HG03565 (cell line): Measurements from ENCODE around the gene KIF23.
"Not testable (repeated sequence)": the region's sequence is repeated elsewhere in the genome, so short reads cannot be mapped to it uniquely, and the experiment has no call there.

ENCODE experiments used
- ATAC-seq: cut with Tn5 transposase; IDR thresholded peaks from one replicate; pipeline ENCODE4 v1.9.1; 2021; ENCODE audit warnings: mild to moderate bottlenecking, moderate library complexity; ENCODE audit not compliant: unreplicated experiment

Gene KIF23

DNA sequence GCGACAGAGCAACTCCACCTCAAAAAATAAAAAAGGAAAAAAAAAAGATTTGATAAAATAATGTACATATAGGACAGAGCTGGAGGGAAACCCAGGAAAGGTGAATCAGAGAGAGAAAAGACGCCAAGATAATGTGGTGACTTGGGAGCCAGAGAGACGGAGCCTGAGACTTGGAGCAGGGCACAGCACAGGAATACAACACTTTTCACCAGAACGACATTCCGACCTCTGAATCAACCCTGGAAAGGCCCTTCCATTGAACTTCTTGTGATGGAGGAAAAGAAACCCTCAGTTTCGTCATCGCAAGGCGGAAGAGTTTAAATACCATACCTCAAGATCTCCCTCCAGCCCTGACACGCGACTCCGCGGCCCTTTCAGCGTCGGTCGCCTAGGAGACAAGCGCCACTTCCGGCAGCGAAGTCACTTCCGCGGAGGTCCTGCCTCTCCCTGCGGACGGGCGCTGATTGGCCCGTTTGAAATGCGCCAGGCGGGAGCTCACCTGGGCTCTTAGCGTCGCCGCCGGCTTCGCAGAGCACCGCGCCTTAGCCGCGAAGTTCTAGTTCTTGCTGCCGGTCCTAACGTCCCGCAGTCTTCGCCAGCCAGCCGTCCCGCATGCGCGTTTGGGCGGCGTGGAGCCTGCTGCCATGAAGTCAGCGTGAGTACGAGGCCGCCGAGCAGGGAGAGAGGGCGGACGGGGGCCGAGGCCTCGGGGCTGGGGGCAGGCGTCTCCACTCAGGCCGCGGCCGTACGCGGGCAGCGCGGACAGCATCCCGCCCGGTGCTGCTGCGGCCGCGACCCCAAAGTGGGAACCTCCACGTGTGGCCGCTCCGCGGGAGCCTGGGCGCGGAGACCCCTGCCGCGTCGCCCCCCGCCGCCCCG, at the start of gene KIF23:
Gene KIF23, plus strand, starts transcription at position 528 of the 879 bp plus-strand sequence. Its CDS starts 117 bp downstream, at position 645.
- peak; percentile 86 for ATAC-seq

GRCh38 chr15:69367236-69367635, 46.9 kb upstream of the KIF23 start:
- no peak for ATAC-seq

GRCh38 chr15:69369631-69370030, 44.5 kb upstream of the KIF23 start:
- no peak for ATAC-seq

DNA sequence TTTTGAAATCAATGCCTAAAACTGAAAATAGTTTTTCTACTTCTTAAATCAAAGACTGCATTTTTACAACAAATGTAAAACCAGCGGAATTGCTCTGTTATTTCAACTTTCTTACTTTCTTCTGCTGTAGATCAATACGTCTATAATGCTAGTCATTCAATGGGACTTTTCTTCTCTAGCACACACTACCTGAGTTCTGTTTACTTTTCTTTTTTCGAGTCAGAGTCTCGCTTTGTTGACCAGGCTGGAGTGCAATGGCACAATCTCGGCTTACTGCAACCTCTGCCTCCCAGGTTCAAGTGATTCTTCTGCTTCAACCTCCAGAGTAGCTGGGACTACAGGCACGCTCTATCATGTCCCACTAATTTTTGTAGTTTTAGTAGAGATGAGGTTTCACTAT, 40.7 kb upstream of the KIF23 start:
- ATAC-seq: no peak

DNA sequence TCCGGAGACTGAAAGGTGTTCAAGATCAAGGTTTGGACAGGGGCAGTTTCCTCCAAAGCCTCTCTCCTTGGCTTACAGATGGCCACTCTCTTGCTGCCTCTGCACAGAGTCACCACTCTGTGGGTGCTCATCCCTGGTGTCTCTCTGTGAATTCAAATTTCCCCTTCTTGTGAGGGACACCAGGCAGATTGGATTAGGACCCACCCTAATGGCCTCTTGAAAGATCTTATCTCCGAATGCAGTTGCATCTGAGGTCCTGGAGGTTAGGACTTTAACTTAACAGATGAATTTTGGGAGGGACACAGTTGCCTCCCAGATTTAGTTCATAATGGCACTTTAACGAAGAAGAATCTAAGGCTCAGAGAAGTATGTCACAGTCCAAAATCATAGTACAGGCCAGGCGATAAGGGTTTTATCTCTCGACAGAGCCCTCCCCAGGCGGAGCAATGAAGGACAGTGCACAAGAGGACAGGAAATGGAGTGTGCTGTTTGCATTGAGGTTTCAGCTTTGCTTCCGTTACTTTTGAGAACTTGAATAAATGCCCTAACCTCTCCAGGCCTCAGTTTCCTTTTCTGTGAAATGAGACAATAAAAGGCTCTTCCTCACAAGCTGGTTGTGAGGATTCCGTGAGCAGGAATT, 38.9 kb upstream of the KIF23 start:
- ATAC-seq: no peak

- ATAC-seq: no peak
Measured at GRCh38 chr15:69377216-69377970, 36.8 kb upstream of the KIF23 start.

- ATAC-seq: no peak
Measured at GRCh38 chr15:69380100-69380725, 33.9 kb upstream of the KIF23 start.

DNA sequence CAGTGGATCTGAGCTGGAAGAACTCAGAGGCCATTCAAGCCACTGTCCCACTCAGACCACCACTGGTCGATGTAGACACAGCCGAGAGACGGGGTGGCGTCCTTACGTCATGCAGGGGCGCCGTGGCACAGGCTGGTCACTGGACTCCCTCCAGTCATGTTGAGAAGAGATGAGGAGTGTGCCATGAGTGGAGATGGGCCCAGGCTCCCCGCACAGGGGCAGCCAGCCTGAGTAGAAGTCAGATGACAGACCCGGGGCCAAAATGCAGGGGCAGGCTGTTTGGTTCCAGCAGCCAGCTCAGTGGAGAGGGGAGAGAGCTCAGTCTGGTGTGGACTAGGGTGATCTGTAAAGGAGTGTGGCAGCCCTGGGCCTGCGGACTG, 33.4 kb upstream of the KIF23 start:
- ATAC-seq: no peak

DNA sequence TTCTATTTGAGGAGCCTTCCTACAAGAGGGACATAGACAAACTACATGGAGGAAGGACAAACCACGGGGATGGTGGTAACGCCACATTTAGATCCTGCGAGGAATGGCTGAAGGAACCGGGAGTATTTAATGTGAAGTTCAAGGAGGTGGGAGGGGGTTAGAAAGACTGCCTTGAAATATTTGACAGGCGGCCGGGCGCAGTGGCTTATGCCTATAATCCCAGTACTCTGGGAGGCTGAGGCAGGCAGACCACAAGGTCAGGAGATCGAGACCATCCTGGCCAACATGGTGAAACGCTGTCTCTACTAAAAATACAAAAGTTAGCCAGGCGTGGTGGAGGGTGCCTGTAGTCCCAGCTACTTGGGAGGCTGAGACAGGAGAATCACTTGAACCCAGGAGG, 32.0 kb upstream of the KIF23 start:
- not testable (repeated sequence) for ATAC-seq

GRCh38 chr15:69384066-69384465, 30.1 kb upstream of the KIF23 start:
- not testable (repeated sequence) for ATAC-seq

DNA sequence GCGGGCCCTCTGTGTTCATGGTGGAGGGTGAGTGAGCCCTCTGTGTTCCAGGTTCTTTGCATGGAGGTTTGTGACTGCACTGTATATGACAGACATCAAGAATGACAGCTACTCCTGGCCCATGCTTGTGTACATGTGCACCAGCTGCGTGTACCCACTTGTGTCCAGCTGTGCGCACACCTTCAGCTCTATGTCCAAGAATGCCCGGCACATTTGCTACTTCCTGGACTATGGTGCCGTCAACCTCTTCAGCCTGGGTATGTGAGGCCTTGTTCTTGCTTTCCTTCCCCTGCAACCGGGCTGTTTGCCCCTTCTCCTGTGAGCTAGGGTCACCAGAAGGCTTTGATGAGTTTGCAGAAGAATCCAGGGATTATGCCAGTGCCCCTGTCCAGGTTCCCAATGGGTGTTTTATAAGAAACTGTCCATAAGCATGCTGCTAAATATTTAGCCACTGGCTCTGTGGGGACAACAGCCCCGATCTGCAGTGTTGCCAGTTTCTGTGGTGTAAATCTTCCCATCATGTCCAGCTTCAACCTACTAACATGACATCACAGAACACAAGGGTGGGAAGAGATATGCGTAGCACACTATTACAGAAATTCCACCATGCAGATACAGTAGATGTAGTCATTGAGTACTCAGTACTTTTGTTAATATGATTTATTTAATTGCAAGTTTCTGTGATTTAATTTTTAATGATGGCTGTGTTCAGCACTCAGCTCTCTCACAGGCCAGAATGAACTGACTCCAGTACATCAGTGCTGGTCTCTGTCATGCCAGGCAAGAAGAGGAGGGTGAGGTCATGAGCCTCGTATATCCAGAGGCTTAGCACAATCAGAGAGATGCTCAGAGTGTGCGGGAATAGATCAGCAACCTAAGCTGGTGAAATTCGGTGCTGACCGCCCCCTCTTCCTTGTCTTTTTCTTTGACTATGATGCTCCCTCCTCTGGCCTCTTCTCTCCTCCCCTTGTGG, 29.2 kb upstream of the KIF23 start:
- ATAC-seq: no peak

DNA sequence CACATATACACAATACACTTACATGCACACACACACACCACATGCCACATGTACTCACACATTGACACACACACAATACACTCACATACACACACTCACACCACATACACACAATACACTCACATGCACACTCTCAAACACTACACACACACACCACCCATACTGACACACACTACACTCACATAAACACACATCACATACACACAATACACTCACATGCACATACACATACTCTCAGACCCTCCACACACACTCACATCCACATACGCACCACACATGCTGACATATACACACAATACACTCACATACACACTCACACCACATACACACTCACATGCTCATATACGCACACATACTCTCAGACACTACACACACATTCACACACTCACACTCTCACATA, 28.3 kb upstream of the KIF23 start:
- ATAC-seq: no peak

DNA sequence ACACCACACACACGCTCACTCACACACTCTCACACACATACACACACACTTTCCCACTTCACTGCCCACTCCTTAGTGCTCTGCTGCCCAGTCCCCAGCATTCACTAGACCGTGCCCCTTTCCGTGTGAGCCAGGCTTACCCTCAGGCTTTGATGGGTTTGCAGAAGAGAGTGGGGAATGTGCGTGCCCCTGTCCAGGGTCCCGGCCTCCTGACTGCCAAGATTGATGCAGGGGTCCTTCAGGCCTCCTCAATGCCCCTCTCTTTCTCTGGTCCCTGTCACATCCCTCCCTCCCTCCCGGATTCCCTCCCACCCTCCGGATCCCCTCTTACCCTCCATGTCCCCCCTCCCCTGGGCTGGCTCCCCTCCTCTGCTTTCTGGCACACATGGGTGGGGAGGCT, 27.9 kb upstream of the KIF23 start:
- ATAC-seq: no peak

GRCh38 chr15:69388260-69388705, 25.9 kb upstream of the KIF23 start:
- ATAC-seq: no peak

DNA sequence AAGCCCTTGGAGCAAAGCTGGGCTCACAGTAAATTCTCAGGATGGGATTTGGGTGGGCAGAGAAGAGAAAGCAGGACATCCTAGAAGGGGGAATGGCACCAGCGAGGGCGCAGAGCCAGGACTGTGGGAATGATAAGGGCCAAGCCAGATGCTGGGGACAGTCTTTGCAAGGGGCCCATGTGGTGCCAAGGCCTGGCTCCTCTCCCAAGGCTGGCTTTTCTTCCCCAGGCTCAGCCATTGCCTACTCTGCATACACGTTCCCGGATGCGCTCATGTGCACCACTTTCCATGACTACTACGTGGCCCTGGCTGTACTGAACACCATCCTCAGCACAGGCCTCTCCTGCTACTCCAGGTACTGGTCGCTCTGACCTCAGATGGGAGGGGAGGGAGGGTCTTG, 24.7 kb upstream of the KIF23 start:
- ATAC-seq: no peak

GRCh38 chr15:69390575-69390974, 23.6 kb upstream of the KIF23 start:
- no peak for ATAC-seq

DNA sequence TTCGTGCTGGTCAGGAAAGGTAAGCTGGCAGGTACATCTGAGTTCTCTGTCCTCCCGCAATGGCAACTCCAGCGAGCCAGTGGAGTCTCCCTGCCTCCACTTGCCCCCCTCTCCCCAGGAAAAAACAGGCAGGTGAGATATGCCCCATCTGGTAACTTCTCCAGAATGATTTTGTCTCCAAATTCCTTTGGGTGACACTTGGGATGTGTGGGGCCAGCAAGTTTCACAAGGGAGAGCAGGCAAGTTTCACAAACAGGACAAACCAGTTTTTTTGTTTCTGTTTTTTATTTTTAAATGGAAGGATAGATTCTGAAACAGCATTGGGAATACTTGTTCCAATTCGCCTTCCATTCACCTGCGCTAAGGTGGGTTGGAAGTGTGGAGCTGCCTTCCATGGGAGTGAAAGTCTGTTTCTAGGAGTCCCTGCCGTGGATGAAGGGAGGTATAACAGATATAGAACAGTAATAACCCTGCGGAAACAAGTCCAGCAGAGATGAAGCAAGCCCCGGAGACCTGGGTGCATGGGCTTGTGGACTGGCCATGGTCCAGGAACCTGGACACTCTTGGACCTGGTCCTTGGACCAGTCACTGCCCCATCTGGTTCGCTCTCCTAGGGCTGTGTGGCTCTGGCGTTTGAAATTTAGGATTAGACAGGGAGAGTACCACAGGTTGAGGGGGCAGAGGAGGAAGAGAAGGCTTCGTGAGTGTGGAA, 22.9 kb upstream of the KIF23 start:
- ATAC-seq: no peak

DNA sequence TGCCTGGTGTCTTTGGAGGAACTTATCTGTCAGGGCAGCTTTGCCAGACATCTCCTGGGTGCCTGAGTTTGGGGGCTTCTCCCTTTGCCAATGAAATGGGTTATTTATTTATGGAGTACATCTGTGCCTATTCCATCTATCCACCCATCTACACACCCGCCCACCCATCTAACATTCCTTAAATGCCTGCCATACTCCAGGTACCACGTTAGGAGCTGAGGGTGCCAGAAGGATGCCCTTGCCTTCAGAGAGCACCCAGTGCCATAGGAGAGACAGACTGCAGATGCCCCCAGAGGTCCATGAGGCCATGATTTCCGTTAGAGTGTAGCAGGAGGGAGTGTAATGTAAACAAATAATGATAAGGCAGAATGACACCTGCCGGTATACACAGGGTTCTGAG, 21.8 kb upstream of the KIF23 start:
- no peak for ATAC-seq

- no peak for ATAC-seq
Measured at GRCh38 chr15:69393831-69394491, 20.2 kb upstream of the KIF23 start.
